K562 (cell line): ENCODE measurements around the gene RBM3. TPM values are rescaled to one million over a fixed set of nuclear protein-coding genes. Genes with fewer than 3 reads are reported as not detected.

Experiments
- ATAC-seq: fragments of 200-7000 bp; cut with Tn5 transposase; 3 replicates; pipeline ENCODE4 v1.9.1; 2020; ENCODE audit warnings: moderate library complexity
- BruUV-seq: library from RNA; stranded (reverse); fragments of 400-500 nt; replicated peaks from 2 replicates; lab custom pipeline; 2021; lab: Mats Ljungman, UMichigan
- CTCF ChIA-PET: fragments of 300-600 bp; formaldehyde crosslinking; extraction: SDS; loops from one replicate; lab custom pipeline; 2021; ENCODE audit warnings: low intra/inter-chr PET ratio; lab: Yijun Ruan, JAX
- POLR2A ChIA-PET: fragments of 300-600, 350-650 bp; sonication (Branson Sonifier 250); formaldehyde crosslinking; extraction: SDS; loops from one replicate; lab custom pipeline; 2021; ENCODE audit warnings: antibody characterized with exemption, inconsistent platforms; lab: Yijun Ruan, JAX
- DNase-seq, 4 experiments: peaks; one replicate each; pipeline versions ENCODE4 v3.0.0 to v3.0.0-alpha.2; 2011 to 2018; ENCODE audit warnings: low spot score in 3 of 4, mixed read lengths in 3 of 4; ENCODE audit errors: extremely low read depth in 1 of 4
- FAIRE-seq: peaks from 2 replicates; lab custom pipeline; 2011; peaks lifted over from hg19 to GRCh38; lab: Jason Lieb, UNC
- H2AFZ ChIP-seq: 2 replicates; pipeline ENCODE4 v1.6.0; 2011; ENCODE audit warnings: low read depth, low read length, control low read depth, inconsistent platforms
- H3K27ac ChIP-seq: fragments of 200-600 bp; 3 replicates; pipeline ENCODE4 v1.8.0; 2011; ENCODE audit warnings: low read depth, mild to moderate bottlenecking, control low read depth, inconsistent platforms, low read length, moderate library complexity, mixed read lengths; ENCODE audit errors: extremely low read depth
- H3K27me3 ChIP-seq, 2 experiments: fragments of 300-600 bp in 1 of 2; 2 replicates in 1 of 2; 3 replicates in 1 of 2; pipeline versions ENCODE4 v1.6.0 to v1.8.0; 2011; ENCODE audit warnings: inconsistent platforms in 2 of 2, low read length in 2 of 2, mild to moderate bottlenecking in 1 of 2, mixed read lengths in 1 of 2, moderate library complexity in 1 of 2; ENCODE audit not compliant: control insufficient read depth in 2 of 2, insufficient read depth in 2 of 2
- H3K36me3 ChIP-seq: fragments of 300-600 bp; 3 replicates; pipeline ENCODE4 v1.8.0; 2011; ENCODE audit warnings: mild to moderate bottlenecking, low read length, inconsistent platforms; ENCODE audit not compliant: control insufficient read depth, insufficient read depth
- H3K4me1 ChIP-seq, 2 experiments: fragments of 200-600 bp in 1 of 2; replicated peaks in 1 of 2; 2 replicates in 1 of 2; 3 replicates in 1 of 2; pipeline versions ENCODE4 v1.5.1 to v1.8.0; 2011; ENCODE audit warnings: inconsistent platforms in 2 of 2, low read length in 2 of 2, mild to moderate bottlenecking in 1 of 2, mixed read lengths in 1 of 2, moderate library complexity in 1 of 2; ENCODE audit not compliant: control insufficient read depth in 2 of 2, insufficient read depth in 2 of 2
- H3K4me2 ChIP-seq: 2 replicates; pipeline ENCODE4 v1.6.1; 2011; ENCODE audit warnings: low read length, control low read depth, inconsistent platforms, mixed read lengths; ENCODE audit not compliant: insufficient read depth
- H3K4me3 ChIP-seq: fragments of 200-600 bp; sonication (generic), shearing (Covaris generic); 2 replicates; pipeline ENCODE4 v1.5.1; 2016; ENCODE audit warnings: control low read depth, inconsistent platforms
- H3K79me2 ChIP-seq: fragments of 200-600 bp; 3 replicates; pipeline ENCODE4 v1.8.0; 2011; ENCODE audit warnings: low read length, inconsistent platforms; ENCODE audit not compliant: control insufficient read depth, insufficient read depth
- H3K9ac ChIP-seq, 2 experiments: 2 replicates each; pipeline versions ENCODE4 v1.6.0 to v1.6.1; 2011; ENCODE audit warnings: low read depth in 2 of 2, low read length in 2 of 2, control low read depth in 1 of 2, inconsistent platforms in 1 of 2, mild to moderate bottlenecking in 1 of 2, mixed read lengths in 1 of 2; ENCODE audit not compliant: insufficient read depth in 1 of 2
- H3K9me1 ChIP-seq: one replicate; pipeline ENCODE4 v1.6.0; 2011; ENCODE audit warnings: inconsistent platforms, mild to moderate bottlenecking, low read length, moderate library complexity; ENCODE audit not compliant: control insufficient read depth, insufficient read depth
- H3K9me3 ChIP-seq: replicated peaks from 2 replicates; pipeline ENCODE4 v1.5.1; 2011; ENCODE audit warnings: low read depth, low read length, inconsistent platforms; ENCODE audit not compliant: control insufficient read depth, insufficient read depth
- H4K20me1 ChIP-seq: replicated peaks from 2 replicates; pipeline ENCODE4 v1.6.1; 2011; ENCODE audit warnings: low read length, inconsistent platforms, mixed read lengths; ENCODE audit not compliant: control insufficient read depth, insufficient read depth
- NFE2L1 ChIP-seq: fragments of 450-650 bp; IDR thresholded peaks from 2 replicates; pipeline ENCODE4 v1.6.1; 2016; ENCODE audit warnings: missing genetic modification characterization, low read depth, mild to moderate bottlenecking, missing compliant biosample characterization, moderate library complexity, borderline replicate concordance
- SREBF1 ChIP-seq: fragments of 150-350 bp; IDR thresholded peaks from 2 replicates; pipeline ENCODE4 v1.6.1; 2014; ENCODE audit warnings: antibody characterized with exemption, low read depth, low read length, borderline replicate concordance
- U2AF2 ChIP-seq: fragments of 200-400 bp; formaldehyde crosslinking; optimal IDR thresholded peaks from 2 replicates; pipeline ENCODE3; 2017; ENCODE audit warnings: low read depth, mild to moderate bottlenecking, low read length
- ZBTB17 ChIP-seq: fragments of 450-650 bp; formaldehyde crosslinking; IDR thresholded peaks from 2 replicates; pipeline ENCODE4 v1.4.0; 2020; ENCODE audit warnings: mild to moderate bottlenecking
- ZNF146 ChIP-seq: IDR thresholded peaks from one replicate; pipeline ENCODE4 v1.6.1; 2018; ENCODE audit warnings: missing compliant biosample characterization; ENCODE audit not compliant: unreplicated experiment
- WGBS: fragments of 100-300 bp; shearing (Covaris generic); methylation state at CpG from one replicate; pipeline ENCODE4 v1.1.6; 2016; ENCODE audit warnings: low coverage, mixed read lengths; ENCODE audit not compliant: insufficient coverage; ENCODE audit errors: missing lambda C conversion rate; 5-methylcytosine and 5-hydroxymethylcytosine counted together
- in situ Hi-C: fragments of 300-500 bp; cut with MboI; formaldehyde crosslinking; loops from 4 replicates; pipeline ENCODE4 v1.15.0; 2018; ENCODE audit warnings: inconsistent platforms, mixed read lengths
- intact Hi-C: fragments of 100-400 bp; cut with micrococcal nuclease; formaldehyde crosslinking; loops from 2 replicates; pipeline ENCODE4 v1.14.2; 2022
- polyA plus RNA-seq, 8 experiments: library from polyadenylated mRNA; depleted of rRNA in 4 of 8; stranded (reverse) in 5 of 8; unstranded in 3 of 8; fragments of >200 nt; fragmentation: Nextera tagmentation in 2 of 8; fragmentation: Illumina TruSeq in 1 of 8; extraction: Ambion mirVana in 2 of 8; extraction: Trizol in 1 of 8; gene quantifications; 2 replicates each; pipeline versions ENCODE4 v1.2.1 to v1.2.3, GENCODE V29; 2011 to 2014; ENCODE audit warnings: inconsistent platforms in 1 of 8, missing spikeins in 1 of 8
- total RNA-seq, 7 experiments: library from RNA; depleted of rRNA in 6 of 7; stranded (reverse); fragments of >200 nt in 6 of 7; fragmentation: Illumina TruSeq in 2 of 7; extraction: Trizol in 2 of 7; gene quantifications; 2 replicates each; pipeline versions ENCODE4 v1.2.1 to v1.2.3, GENCODE V29; 2011 to 2021; ENCODE audit warnings: low replicate concordance in 1 of 7

Gene RBM3
- total and polyA plus RNA-seq, 9 of the 15 experiments (the other 6 are each of a cell fraction or from before 2014, with no cell fraction given) = 70.3 to 272 (median 209) TPM

- in situ Hi-C loops = no loop called here
- ATAC-seq = no peak
- Histone ChIP-seq H3K36me3 (peaks cover 39% of the 10 kb centered on the region), H3K4me1 (peaks cover 8 to 14% of the 10 kb centered on the region in 2 experiments; a peak in 4 of 5 replicates), H4K20me1 (peaks cover 9% of the 10 kb centered on the region; the same call in 1 of the 2 replicates), H3K9me1 (peaks cover 10% of the 10 kb centered on the region), H3K27me3 (no peaks in the 10 kb centered on the region), H2AFZ (no peak overlapping the region), H3K27ac (no peak overlapping the region), H3K4me3 (no peak overlapping the region), H3K4me2 (no peak overlapping the region), H3K9me3 (no peaks in the 10 kb centered on the region)
- POLR2A ChIA-PET = interaction anchor here (0.9 kb wide), 1 partner anchor 11 kb away, joined by 4 read pairs; no protein-coding TSS in a partner anchor
- no peak for FAIRE-seq
- intact Hi-C loops = no loop called here
- CTCF ChIA-PET = no interaction called here
- TF ChIP-seq NFE2L1 (no peak), ZBTB17 (CRISPR knock-in tag) (no peak), SREBF1 (no peak)
- TF ChIP-seq, all 486 proteins: peak for 0
- peaks cover 20% of the 10 kb centered on the region for H3K79me2 ChIP-seq
- DNase-seq = no peak
- no peak overlapping the region for H3K9ac ChIP-seq
- BruUV-seq = no TSS peak
- 29% methylated on average over 1 of the region's 1 CpG for WGBS
Measured at GRCh38 chrX:48580662-48581061, 6.4 kb downstream of the RBM3 start.

GRCh38 chrX:48584698-48585097 is 10.4 kb downstream of the RBM3 start:
- TF ChIP-seq U2AF2 = no peak
- TF ChIP-seq ZNF146 (CRISPR knock-in tag) = peak; percentile 82
- H3K36me3 ChIP-seq = peaks cover 2% of the 10 kb centered on the region; the same call in 2 of the 3 replicates
- H3K9ac ChIP-seq = no peak overlapping the region
- no peaks in the 10 kb centered on the region for H3K27me3 ChIP-seq
- 0 out of 2 replicates have a peak, but pooled peaks cover under 1% of the 10 kb centered on the region for H4K20me1 ChIP-seq
- WGBS = 0% methylated on average over 2 of the region's 2 CpGs
- CTCF ChIA-PET = no interaction called here
- H3K4me3 ChIP-seq = no peak overlapping the region
- DNase-seq = no peak
- no peak for ATAC-seq
- in situ Hi-C loops (no loop called here), intact Hi-C loops (no loop called here)
- H2AFZ ChIP-seq = no peak overlapping the region
- H3K27ac ChIP-seq = no peak overlapping the region
- peaks cover 2% of the 10 kb centered on the region; the same call in 1 of the 3 replicates for H3K79me2 ChIP-seq
- H3K4me2 ChIP-seq = no peak overlapping the region
- BruUV-seq = no TSS peak
- POLR2A ChIA-PET = interaction anchor here (0.6 to 1.6 kb wide), 4 partner anchors 9 to 117 kb away, joined by 3 to 6 read pairs (median 3); partner anchors contain the start of gene RBM3
- H3K4me1 ChIP-seq = peaks cover 2% of the 10 kb centered on the region in 2 experiments; a peak in 2 of 5 replicates
- no peak for FAIRE-seq
- H3K9me3 ChIP-seq = no peaks in the 10 kb centered on the region
- H3K9me1 ChIP-seq = no peaks in the 10 kb centered on the region
